Epithelial cell of prostate (primary cell): Measurements from ENCODE around the gene XAGE3.
"Not testable (repeated sequence)": the region's sequence is repeated elsewhere in the genome, so short reads cannot be mapped to it uniquely, and the experiment has no call there.

Experiments used
- DNase-seq: peaks from one replicate; pipeline ENCODE4 v3.0.0-alpha.2; 2011; ENCODE audit warnings: low read depth, low spot score
- H3K27ac ChIP-seq: fragments of 450-650 bp; 2 replicates; pipeline ENCODE4 v1.5.1; 2017; ENCODE audit warnings: mild to moderate bottlenecking

The XAGE3 gene

DNA sequence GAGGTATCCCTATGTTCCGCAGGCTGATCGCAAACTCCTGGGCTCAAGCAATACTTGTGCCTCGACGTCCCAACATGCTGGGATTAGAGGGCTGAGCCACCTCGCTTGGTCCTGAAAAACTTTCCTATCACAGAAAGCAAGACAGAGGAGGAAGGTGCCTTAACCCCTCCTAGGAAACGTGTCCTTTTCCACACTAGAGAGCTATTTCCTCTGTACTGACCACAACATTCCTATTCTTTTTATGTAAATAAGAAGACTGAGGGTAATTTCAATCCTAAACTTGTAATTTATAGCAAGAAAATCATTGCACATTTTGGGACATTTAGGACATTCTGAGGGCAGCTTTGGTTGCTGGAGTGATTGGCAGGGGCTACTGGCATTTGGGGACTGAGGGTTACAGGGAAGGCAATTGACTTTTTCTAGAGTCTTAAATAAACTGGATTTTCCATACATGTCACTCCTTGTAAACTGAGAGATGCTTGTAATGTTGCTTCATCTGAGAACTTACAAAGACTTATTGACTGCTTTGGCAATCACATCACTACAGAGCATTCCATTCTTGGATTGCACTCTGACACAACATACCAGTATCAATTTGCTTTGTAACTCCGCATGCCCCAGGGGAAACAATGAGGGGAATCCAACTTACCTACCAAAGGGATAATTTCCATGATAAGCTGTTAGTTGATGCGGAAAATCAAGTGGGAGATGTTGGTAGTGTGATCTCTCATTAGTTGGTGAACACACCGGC, 15.6 kb downstream of the XAGE3 start:
- peak overlapping the region; percentile 69 for H3K27ac ChIP-seq
- DNase-seq = no peak

DNA sequence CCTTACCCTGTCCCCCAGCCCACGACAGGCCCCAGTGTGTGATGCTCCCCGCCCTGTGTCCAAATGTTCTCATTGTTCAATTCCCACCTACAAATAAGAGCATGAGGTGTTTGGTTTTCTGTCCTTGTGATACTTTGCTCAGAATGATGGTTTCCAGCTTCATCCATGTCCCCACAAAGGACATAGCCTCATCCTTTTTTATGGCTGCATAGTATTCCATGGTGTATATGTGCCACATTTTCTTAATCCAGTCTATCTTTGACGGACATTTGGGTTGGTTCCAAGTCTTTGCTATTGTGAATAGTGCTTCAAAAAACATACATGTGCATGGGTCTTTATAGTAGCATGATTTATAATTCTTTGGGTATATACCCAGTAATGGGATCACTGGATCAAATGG, 24.3 kb downstream of the XAGE3 start:
- not testable (repeated sequence) for H3K27ac ChIP-seq, DNase-seq

DNA sequence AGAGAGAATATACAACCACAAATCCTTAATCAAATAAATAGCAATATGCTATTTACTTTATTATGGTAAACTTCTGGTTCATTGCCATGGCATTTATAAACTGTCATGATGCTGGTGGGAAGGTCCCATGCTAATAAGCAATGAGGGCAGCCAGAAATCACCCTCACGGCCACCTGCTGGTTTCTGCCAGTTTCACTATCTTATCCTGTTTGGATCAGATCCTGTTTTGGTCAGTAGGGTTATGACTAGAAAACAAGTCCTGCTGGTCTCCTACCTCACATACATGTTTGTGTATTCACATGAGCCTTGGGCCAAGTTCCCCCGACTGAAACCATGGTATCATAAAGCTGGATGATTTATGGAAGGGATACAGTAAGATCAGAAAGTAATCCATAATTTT, 28.7 kb downstream of the XAGE3 start:
- H3K27ac ChIP-seq = no peak overlapping the region
- DNase-seq = no peak

DNA sequence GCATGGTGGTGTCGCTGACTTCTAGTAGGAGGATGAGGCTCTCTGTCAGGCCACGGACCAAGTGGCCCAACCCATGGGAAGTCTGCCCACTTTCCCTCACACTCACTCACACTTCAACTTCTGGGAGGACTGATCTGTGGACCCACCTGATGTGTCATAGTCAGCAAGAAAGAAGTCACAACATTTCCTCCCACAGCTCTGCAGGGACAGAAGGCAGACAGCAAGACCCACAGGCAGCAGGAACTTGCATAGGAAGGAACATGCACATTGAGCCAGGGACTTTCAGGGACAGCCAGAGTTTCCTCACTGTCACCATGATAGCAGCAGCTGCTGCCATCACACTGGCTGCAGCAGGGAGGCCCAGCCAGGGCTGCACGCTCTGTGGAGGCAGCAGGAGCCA, 37.3 kb downstream of the XAGE3 start:
- no peak for DNase-seq
- H3K27ac ChIP-seq = no peak overlapping the region

DNA sequence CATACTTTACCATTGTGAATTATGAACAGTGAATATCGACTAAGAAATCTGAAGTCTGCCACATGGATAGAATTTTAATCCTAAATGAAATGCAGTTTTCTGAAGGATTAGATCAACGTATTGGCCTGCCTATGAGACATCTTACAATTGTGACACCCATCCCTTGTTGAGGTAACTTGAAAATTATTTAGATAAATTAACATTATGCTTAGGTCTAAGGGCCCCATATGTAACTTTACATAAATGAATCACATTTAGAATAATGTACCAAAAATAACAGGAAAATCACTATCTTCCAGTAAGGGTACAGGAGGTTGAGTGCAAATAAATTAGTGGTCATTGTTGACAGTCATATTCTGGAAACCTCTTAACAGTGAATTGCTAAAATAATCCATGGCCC, 43.3 kb downstream of the XAGE3 start:
- DNase-seq = no peak
- H3K27ac ChIP-seq = no peak overlapping the region

DNA sequence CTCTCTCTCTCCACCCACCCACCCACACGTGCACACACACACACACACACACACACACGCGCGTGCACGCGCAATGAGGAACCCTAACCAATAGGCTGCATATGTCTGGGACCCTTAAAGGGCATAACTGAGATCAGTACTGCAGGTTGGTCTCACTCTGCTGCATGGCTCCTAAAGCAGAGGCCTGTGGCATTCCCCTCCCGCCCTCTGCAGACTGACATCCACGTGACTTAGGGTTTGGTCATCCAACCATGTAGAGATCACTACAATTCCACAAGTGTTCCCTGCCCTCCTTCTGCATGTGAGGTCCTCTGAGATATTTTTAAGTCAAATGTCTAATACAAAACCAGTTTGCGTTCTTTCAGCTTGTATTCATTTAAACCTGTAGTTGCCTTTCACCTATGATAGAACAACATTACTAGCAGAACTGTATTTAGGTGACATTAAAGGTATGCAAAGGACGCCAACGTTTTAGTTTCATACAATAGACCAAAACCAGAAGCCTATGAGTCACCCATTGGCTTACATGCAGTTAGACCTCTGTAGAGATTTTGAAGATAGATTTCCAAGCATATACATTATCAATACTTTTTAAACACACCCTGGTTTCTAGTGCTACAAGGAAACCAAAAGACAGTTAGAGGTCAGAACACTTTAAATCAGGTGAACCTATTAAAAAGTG, 46.7 kb downstream of the XAGE3 start:
- H3K27ac ChIP-seq = no peak overlapping the region
- no peak for DNase-seq

DNA sequence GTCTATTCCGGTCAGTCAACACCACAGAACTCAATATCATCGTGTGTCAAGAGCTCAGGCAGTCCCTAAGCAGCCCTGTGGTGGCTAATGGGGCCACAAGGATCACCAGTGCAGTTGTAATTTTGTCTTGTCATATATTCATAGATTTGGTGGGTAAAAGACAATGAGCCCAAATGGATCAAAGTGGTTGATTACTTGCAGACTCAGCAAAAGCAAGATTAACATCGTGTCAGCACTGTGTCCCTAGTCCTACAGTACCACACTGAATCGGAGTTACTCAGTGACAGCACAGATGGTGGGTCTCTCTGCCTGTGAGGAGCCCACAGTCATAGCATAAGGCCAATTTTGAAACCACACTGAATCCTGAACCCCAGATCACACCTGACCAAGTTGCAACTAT, 48.1 kb downstream of the XAGE3 start:
- DNase-seq = no peak
- no peak overlapping the region for H3K27ac ChIP-seq
